ENCODE measurements around the gene TRAF3IP1.
A peak's percentile ranks its signal among the peaks of the same experiment; 100 is the strongest.
"Not testable (repeated sequence)": the region's sequence is repeated elsewhere in the genome, so short reads cannot be mapped to it uniquely, and the experiment has no call there.

Gene TRAF3IP1

DNA sequence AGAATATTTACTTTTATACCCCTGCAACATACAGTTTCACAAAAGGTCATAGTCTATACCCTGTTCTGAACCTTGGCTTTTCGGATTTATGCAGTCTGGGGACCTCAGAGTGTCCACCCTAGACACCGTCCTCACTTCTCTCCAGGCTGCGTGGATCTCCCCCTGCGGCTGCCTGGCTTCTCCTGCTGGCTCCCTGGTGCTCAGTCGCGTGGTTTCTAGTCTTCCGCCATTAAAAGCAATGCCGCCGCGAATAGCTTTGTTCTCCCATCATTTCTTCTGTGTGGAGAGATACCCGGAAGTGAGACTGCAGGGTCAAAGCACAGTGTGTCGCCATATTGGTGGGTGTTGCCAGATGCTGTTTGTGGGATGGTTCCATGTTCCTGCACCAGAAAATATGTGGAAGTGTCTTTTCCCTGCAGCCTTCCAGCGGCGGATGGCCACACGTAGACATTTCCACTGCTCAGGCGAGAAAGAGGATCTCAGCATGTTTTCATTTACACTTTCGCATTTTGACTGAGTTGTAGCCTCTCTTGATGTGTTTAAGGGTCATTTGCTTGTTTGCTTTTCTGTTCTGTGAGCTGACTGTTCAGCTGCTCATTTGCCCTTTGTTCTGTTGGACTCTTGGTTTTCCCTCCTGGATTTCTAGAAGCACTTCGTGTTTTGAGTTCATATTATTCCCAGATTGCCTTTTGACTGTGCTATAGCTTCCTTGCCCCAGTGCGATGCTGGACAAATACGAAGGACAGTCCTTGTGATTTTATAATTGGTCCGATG is 83.5 kb downstream of the TRAF3IP1 start:
- Histone ChIP-seq H3K36me3 (ENCODE audit: control insufficient read depth, insufficient read depth, low read length) (no peaks in the 10 kb centered on the region), H3K9ac (ENCODE audit: low read length) (no peak overlapping the region), H3K9me3 (ENCODE audit: control insufficient read depth, insufficient read depth, low read depth, low read length) (no peaks in the 10 kb centered on the region), H3K4me1 (ENCODE audit: control insufficient read depth, insufficient read depth, low read length) (peaks cover 6% of the 10 kb centered on the region), H3K27me3 (ENCODE audit: control insufficient read depth, insufficient read depth, low read length) (no peaks in the 10 kb centered on the region), H3K4me3 (ENCODE audit: low read depth, low read length) (no peak overlapping the region), H3K27ac (ENCODE audit: low read depth, low read length) (no peak overlapping the region)

GRCh38 chr2:238404406-238405216 is 84.3 kb downstream of the TRAF3IP1 start:
- H3K27ac ChIP-seq (ENCODE audit: low read depth, low read length): no peak overlapping the region
- no peaks in the 10 kb centered on the region for H3K36me3 ChIP-seq (ENCODE audit: control insufficient read depth, insufficient read depth, low read length)
- H3K4me3 ChIP-seq (ENCODE audit: low read depth, low read length): no peak overlapping the region
- H3K27me3 ChIP-seq (ENCODE audit: control insufficient read depth, insufficient read depth, low read length): no peaks in the 10 kb centered on the region
- peaks cover 8% of the 10 kb centered on the region for H3K4me1 ChIP-seq (ENCODE audit: control insufficient read depth, insufficient read depth, low read length)
- H3K9ac ChIP-seq (ENCODE audit: low read length): no peak overlapping the region
- H3K9me3 ChIP-seq (ENCODE audit: control insufficient read depth, insufficient read depth, low read depth, low read length): no peaks in the 10 kb centered on the region

DNA sequence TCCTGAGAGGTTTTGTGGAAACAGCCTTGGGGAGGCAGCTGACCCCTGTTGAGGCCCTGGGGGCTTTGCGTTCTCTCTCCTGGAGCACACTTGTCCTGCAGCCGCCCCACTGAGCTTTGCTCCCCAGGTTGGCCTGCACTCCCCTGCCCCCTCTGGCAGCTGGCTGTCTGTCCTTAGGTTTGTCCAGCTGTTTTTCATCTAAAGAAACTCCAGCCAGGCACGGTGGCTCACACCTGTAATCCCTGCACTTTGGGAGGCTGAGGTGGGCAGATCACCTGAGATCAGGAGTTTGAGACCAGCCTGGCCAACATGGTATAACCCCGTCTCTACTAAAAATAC is 84.9 kb downstream of the TRAF3IP1 start:
- not testable (repeated sequence) for H3K27me3 ChIP-seq (ENCODE audit: control insufficient read depth, insufficient read depth, low read length); H3K9ac ChIP-seq (ENCODE audit: low read length); H3K27ac ChIP-seq (ENCODE audit: low read depth, low read length); H3K36me3 ChIP-seq (ENCODE audit: control insufficient read depth, insufficient read depth, low read length); H3K4me3 ChIP-seq (ENCODE audit: low read depth, low read length); H3K9me3 ChIP-seq (ENCODE audit: control insufficient read depth, insufficient read depth, low read depth, low read length)
- H3K4me1 ChIP-seq (ENCODE audit: control insufficient read depth, insufficient read depth, low read length): peaks cover 12% of the 10 kb centered on the region

- Histone ChIP-seq H3K9ac (ENCODE audit: low read length) (no peak overlapping the region), H3K27me3 (ENCODE audit: control insufficient read depth, insufficient read depth, low read length) (no peaks in the 10 kb centered on the region), H3K4me3 (ENCODE audit: low read depth, low read length) (no peak overlapping the region), H3K4me1 (ENCODE audit: control insufficient read depth, insufficient read depth, low read length) (peaks cover 12% of the 10 kb centered on the region), H3K27ac (ENCODE audit: low read depth, low read length) (no peak overlapping the region), H3K9me3 (ENCODE audit: control insufficient read depth, insufficient read depth, low read depth, low read length) (no peaks in the 10 kb centered on the region), H3K36me3 (ENCODE audit: control insufficient read depth, insufficient read depth, low read length) (no peaks in the 10 kb centered on the region)
Observed at GRCh38 chr2:238406221-238406997, 86.1 kb downstream of the TRAF3IP1 start.

DNA sequence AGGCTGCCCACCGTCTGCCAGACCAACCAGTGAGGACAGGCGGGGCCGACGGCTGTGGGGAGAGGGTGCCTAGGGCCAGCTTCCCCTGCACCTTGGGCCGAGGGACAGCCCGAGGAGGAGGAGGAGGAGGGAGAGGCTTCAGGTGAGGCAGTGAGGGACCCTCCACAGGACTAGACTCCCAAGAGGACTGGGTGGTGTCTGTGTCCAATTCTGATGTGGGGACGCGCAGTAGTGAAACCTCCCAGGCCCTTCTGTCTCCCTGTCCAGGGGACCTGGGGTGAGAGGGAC is 86.6 kb downstream of the TRAF3IP1 start:
- H3K4me1 ChIP-seq (ENCODE audit: control insufficient read depth, insufficient read depth, low read length): peaks cover 12% of the 10 kb centered on the region
- no peaks in the 10 kb centered on the region for H3K9me3 ChIP-seq (ENCODE audit: control insufficient read depth, insufficient read depth, low read depth, low read length)
- H3K27ac ChIP-seq (ENCODE audit: low read depth, low read length): no peak overlapping the region

GRCh38 chr2:238407566-238407965 is 87.2 kb downstream of the TRAF3IP1 start:
- Histone ChIP-seq H3K4me3 (ENCODE audit: low read depth, low read length) (no peak overlapping the region), H3K4me1 (ENCODE audit: control insufficient read depth, insufficient read depth, low read length) (peaks cover 12% of the 10 kb centered on the region), H3K9ac (ENCODE audit: low read length) (no peak overlapping the region), H3K27me3 (ENCODE audit: control insufficient read depth, insufficient read depth, low read length) (no peaks in the 10 kb centered on the region), H3K9me3 (ENCODE audit: control insufficient read depth, insufficient read depth, low read depth, low read length) (no peaks in the 10 kb centered on the region), H3K27ac (ENCODE audit: low read depth, low read length) (no peak overlapping the region), H3K36me3 (ENCODE audit: control insufficient read depth, insufficient read depth, low read length) (no peaks in the 10 kb centered on the region)

More for the DNA sequence above, 86.6 kb downstream of the TRAF3IP1 start:
- Histone ChIP-seq H3K9ac (ENCODE audit: low read length) (no peak overlapping the region), H3K4me3 (ENCODE audit: low read depth, low read length) (no peak overlapping the region), H3K27me3 (ENCODE audit: control insufficient read depth, insufficient read depth, low read length) (no peaks in the 10 kb centered on the region), H3K36me3 (ENCODE audit: control insufficient read depth, insufficient read depth, low read length) (no peaks in the 10 kb centered on the region)

GRCh38 chr2:238408615-238409340 is 88.5 kb downstream of the TRAF3IP1 start:
- H3K9me3 ChIP-seq (ENCODE audit: control insufficient read depth, insufficient read depth, low read depth, low read length): no peaks in the 10 kb centered on the region
- peak overlapping the region; percentile 1 for H3K9ac ChIP-seq (ENCODE audit: low read length)
- H3K4me3 ChIP-seq (ENCODE audit: low read depth, low read length): no peak overlapping the region
- no peak overlapping the region for H3K27ac ChIP-seq (ENCODE audit: low read depth, low read length)
- H3K27me3 ChIP-seq (ENCODE audit: control insufficient read depth, insufficient read depth, low read length): no peaks in the 10 kb centered on the region
- peaks cover 12% of the 10 kb centered on the region for H3K4me1 ChIP-seq (ENCODE audit: control insufficient read depth, insufficient read depth, low read length)
- no peaks in the 10 kb centered on the region for H3K36me3 ChIP-seq (ENCODE audit: control insufficient read depth, insufficient read depth, low read length)

DNA sequence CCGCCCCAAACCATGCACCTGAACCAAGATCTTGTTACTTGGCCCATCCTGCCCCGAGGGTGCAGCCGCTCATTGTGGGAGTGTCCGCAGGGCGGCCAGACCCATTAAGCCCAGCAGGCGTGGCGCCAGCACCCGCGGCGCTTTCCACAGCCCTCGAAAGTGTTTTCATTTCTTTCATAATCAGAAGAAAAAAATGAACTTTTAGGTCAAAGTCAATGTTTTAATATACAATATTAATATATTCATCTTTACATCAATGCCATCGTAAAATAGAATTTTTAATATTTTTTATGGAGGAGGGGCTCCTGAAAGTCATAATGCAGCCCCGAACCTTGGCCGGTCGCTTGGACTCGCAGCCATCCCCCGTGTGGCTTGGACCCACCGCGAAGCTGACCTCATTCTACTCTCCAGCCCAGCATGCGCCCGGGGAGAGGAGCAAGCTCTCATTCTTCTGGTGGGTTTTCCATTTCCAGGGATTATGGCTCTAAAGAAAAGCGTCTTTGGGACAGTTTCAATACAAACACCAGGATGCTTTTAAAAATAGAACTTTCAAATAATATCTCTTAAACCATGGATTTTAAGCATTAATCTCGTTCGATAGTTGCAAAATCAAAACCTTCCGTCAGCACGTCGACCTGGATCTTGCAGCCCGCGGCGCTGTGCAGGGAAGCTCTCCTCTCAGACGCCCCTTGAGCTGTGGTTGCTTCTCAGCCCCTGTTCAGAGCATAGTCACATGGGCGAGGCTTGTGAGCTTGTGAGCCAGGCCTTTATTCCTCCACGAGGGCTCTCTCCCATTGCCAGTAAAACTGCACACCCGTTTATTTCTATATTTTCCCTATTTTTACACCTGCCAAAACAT is 89.3 kb downstream of the TRAF3IP1 start:
- H3K27ac ChIP-seq (ENCODE audit: low read depth, low read length): no peak overlapping the region
- H3K27me3 ChIP-seq (ENCODE audit: control insufficient read depth, insufficient read depth, low read length): no peaks in the 10 kb centered on the region
- peaks cover 10% of the 10 kb centered on the region for H3K4me1 ChIP-seq (ENCODE audit: control insufficient read depth, insufficient read depth, low read length)
- no peaks in the 10 kb centered on the region for H3K9me3 ChIP-seq (ENCODE audit: control insufficient read depth, insufficient read depth, low read depth, low read length)
- H3K4me3 ChIP-seq (ENCODE audit: low read depth, low read length): no peak overlapping the region
- no peak overlapping the region for H3K9ac ChIP-seq (ENCODE audit: low read length)
- no peaks in the 10 kb centered on the region for H3K36me3 ChIP-seq (ENCODE audit: control insufficient read depth, insufficient read depth, low read length)

DNA sequence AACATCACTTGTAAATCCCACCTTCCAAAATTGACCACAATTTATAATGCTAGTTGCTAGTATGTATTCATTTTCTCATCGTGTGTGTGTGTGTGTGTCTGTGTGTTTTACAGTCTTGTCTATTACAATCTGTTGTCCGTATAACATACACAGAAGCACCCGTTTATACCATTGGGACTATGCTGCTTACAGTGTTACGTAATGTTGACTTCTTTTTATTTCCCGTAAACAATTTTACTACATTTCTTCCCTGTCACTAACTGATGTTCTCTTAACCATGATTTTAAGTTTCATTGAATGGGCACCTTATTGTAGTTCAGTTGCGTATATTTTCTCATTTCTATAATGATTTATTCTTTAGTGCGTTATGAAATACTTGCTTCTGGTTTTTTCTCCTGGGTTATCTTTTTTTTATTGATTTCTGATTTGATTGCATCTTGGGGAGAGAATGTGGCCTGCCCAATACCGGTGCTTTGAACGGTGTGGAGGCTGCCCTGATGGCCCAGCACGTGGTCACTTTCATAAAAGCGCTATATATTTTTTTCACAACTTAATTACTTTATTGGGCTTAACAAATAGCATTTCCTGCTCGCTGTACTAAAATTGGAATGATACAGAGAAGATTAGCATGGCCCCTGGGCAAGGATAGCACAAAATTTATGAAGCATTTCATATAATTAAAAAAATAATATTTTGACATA is 91.9 kb downstream of the TRAF3IP1 start:
- Histone ChIP-seq H3K4me1 (ENCODE audit: control insufficient read depth, insufficient read depth, low read length) (peaks cover 18% of the 10 kb centered on the region), H3K27me3 (ENCODE audit: control insufficient read depth, insufficient read depth, low read length) (no peaks in the 10 kb centered on the region), H3K36me3 (ENCODE audit: control insufficient read depth, insufficient read depth, low read length) (no peaks in the 10 kb centered on the region), H3K4me3 (ENCODE audit: low read depth, low read length) (no peak overlapping the region), H3K9me3 (ENCODE audit: control insufficient read depth, insufficient read depth, low read depth, low read length) (peaks cover 12% of the 10 kb centered on the region), H3K27ac (ENCODE audit: low read depth, low read length) (no peak overlapping the region), H3K9ac (ENCODE audit: low read length) (no peak overlapping the region)

DNA sequence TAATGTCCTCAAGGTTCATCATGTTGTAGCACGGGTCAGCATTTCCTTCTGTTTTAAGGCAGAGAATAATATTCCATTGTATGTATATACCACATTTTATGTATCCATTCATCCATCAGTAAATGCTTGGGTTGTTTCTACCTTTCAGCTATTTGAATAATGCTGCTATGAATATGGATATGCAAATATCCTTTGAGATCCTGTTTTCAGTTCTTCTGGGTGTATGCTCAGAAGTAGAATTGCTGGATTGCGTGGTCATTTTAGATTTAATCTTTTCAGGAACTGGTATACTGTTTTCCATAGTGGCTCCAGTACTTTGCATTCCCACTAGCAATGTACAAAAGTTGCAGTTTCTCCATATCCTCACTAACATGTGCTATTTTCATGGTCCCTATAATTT is 93.0 kb downstream of the TRAF3IP1 start:
- Histone ChIP-seq H3K9ac (ENCODE audit: low read length) (no peak overlapping the region), H3K4me1 (ENCODE audit: control insufficient read depth, insufficient read depth, low read length) (peaks cover 18% of the 10 kb centered on the region), H3K27me3 (ENCODE audit: control insufficient read depth, insufficient read depth, low read length) (no peaks in the 10 kb centered on the region), H3K4me3 (ENCODE audit: low read depth, low read length) (no peak overlapping the region), H3K36me3 (ENCODE audit: control insufficient read depth, insufficient read depth, low read length) (no peaks in the 10 kb centered on the region), H3K9me3 (ENCODE audit: control insufficient read depth, insufficient read depth, low read depth, low read length) (peaks cover 12% of the 10 kb centered on the region), H3K27ac (ENCODE audit: low read depth, low read length) (no peak overlapping the region)

All from HUES6 (cell line).